ENCODE measurements around the gene STARD6.

GRCh38 chr18:54278615-54279014 is 79.0 kb downstream of the STARD6 start:
- TF ChIP-seq CTCF (IDR thresholded peaks at IDR 0.05), result no peak
- TF ChIP-seq POLR2AphosphoS5 (IDR thresholded peaks at IDR 0.05), result no peak
